Lower leg skin (tissue), 3 donors: ENCODE results near the gene SOX13.

Experiments
- POLR2A ChIP-seq, 2 donors: fragments of 450-650 bp; IDR thresholded peaks; one replicate each; pipeline ENCODE4 v1.6.1; 2016 to 2017; ENCODE audit warnings: antibody characterized with exemption in 2 of 2, mild to moderate bottlenecking in 1 of 2, moderate library complexity in 1 of 2
- TF ChIP-seq, protein P1 (sequence below), 3 donors: fragments of 450-650 bp; IDR thresholded peaks; one replicate each; pipeline ENCODE4 v1.5.1; 2016; ENCODE audit warnings: antibody characterized with exemption in 3 of 3, mild to moderate bottlenecking in 3 of 3, moderate library complexity in 2 of 3

GRCh38 chr1:204069887-204070286 is 3.0 kb upstream of the SOX13 start:
- TF ChIP-seq POLR2A (IDR thresholded peaks at IDR 0.05), result no peak
- TF ChIP-seq, protein P1, sequence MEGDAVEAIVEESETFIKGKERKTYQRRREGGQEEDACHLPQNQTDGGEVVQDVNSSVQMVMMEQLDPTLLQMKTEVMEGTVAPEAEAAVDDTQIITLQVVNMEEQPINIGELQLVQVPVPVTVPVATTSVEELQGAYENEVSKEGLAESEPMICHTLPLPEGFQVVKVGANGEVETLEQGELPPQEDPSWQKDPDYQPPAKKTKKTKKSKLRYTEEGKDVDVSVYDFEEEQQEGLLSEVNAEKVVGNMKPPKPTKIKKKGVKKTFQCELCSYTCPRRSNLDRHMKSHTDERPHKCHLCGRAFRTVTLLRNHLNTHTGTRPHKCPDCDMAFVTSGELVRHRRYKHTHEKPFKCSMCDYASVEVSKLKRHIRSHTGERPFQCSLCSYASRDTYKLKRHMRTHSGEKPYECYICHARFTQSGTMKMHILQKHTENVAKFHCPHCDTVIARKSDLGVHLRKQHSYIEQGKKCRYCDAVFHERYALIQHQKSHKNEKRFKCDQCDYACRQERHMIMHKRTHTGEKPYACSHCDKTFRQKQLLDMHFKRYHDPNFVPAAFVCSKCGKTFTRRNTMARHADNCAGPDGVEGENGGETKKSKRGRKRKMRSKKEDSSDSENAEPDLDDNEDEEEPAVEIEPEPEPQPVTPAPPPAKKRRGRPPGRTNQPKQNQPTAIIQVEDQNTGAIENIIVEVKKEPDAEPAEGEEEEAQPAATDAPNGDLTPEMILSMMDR (IDR thresholded peaks at IDR 0.05), result no peak
